ENCODE results near the gene VAPA. TPM values are rescaled to one million over a fixed set of nuclear protein-coding genes. Genes with fewer than 3 reads are reported as not detected.

The VAPA gene
- total and polyA plus RNA-seq, 9 of the 15 experiments (the other 6 are each of a cell fraction or from before 2014, with no cell fraction given): 219 to 902 (median 526) TPM

- TF ChIP-seq IRF1 (CRISPR knock-in tag; IDR thresholded peaks at IDR 0.05; ENCODE audit: borderline replicate concordance) (no peak), RFX5 (IDR thresholded peaks at IDR 0.05; ENCODE audit: low read depth, low read length) (no peak), RNF219 (CRISPR knock-in tag; IDR thresholded peaks at IDR 0.05) (0 out of 2 replicates have a peak, but pooled peaks have one; percentile 40), SRSF9 (IDR thresholded peaks at IDR 0.05; ENCODE audit: borderline replicate concordance, low read depth, low read length) (no peak), MAFG (tag; conservative IDR thresholded peaks at IDR 0.05) (no peak), ATF1 (CRISPR knock-in tag; IDR thresholded peaks at IDR 0.05) (no peak), ATF1 (tag; IDR thresholded peaks at IDR 0.05) (0 out of 2 replicates have a peak, but pooled peaks have one; percentile 21), ZNF398 (CRISPR knock-in tag; IDR thresholded peaks at IDR 0.05) (no peak), CHD1 (IDR thresholded peaks at IDR 0.05; ENCODE audit: low read length) (no peak), RREB1 (CRISPR knock-in tag; IDR thresholded peaks at IDR 0.05) (no peak), SPI1 (IDR thresholded peaks at IDR 0.05; ENCODE audit: borderline replicate concordance, low read depth, low read length) (no peak), RBM22 (IDR thresholded peaks at IDR 0.05; ENCODE audit: low read depth, low read length, poor library complexity, severe bottlenecking) (no peak), ATF2 (CRISPR knock-in tag; IDR thresholded peaks at IDR 0.05) (no peak), IFI16 (CRISPR knock-in tag; IDR thresholded peaks at IDR 0.05) (peak; percentile 74)
These were observed 35.0 kb upstream of the VAPA start (continued) for GRCh38 chr18:9878783-9879242.
